Spleen (tissue), 13 donors: ENCODE measurements around the gene URAD. TPM values are rescaled to one million over a fixed set of nuclear protein-coding genes. Genes with fewer than 3 reads are reported as not detected.
A peak's percentile ranks its signal among the peaks of the same experiment; 100 is the strongest.
"Not testable (repeated sequence)": the region's sequence is repeated elsewhere in the genome, so short reads cannot be mapped to it uniquely, and the experiment has no call there.

Experiments
- DNase-seq: peaks from one replicate; pipeline ENCODE4 v3.0.0-alpha.2; 2020
- H3K27ac ChIP-seq, 8 donors: fragments of 200-600 bp; sonication (generic) in 7 of 8; 1 replicate in 4 of 8; 2 replicates in 4 of 8; pipeline versions ENCODE4 v1.5.0 to v1.8.0; 2016 to 2021; ENCODE audit warnings: inconsistent platforms in 4 of 8, mild to moderate bottlenecking in 4 of 8, moderate library complexity in 1 of 8
- H3K27me3 ChIP-seq, 7 donors: fragments of 200-600 bp; sonication (generic) in 6 of 7; replicated peaks in 1 of 7; 1 replicate in 4 of 7; 2 replicates in 3 of 7; pipeline versions ENCODE4 v1.5.0 to v1.8.0; 2016 to 2021; ENCODE audit warnings: inconsistent platforms in 3 of 7, mild to moderate bottlenecking in 1 of 7
- H3K36me3 ChIP-seq, 6 donors: fragments of 200-600 bp; sonication (generic) in 5 of 6; 1 replicate in 4 of 6; 2 replicates in 2 of 6; pipeline versions ENCODE4 v1.5.0 to v1.8.0; 2016 to 2021; ENCODE audit warnings: inconsistent platforms in 2 of 6
- H3K4me1 ChIP-seq, 6 donors: fragments of 200-600 bp; sonication (generic) in 5 of 6; 1 replicate in 3 of 6; 2 replicates in 3 of 6; pipeline versions ENCODE4 v1.5.0 to v1.8.0; 2016 to 2021; ENCODE audit warnings: inconsistent platforms in 3 of 6
- H3K4me3 ChIP-seq, 8 donors: fragments of 200-600 bp; sonication (generic) in 7 of 8; 1 replicate in 4 of 8; 2 replicates in 4 of 8; pipeline versions ENCODE4 v1.5.0 to v1.8.0; 2016 to 2021; ENCODE audit warnings: inconsistent platforms in 4 of 8, mild to moderate bottlenecking in 4 of 8, moderate library complexity in 2 of 8
- H3K9me3 ChIP-seq, 8 donors: fragments of 200-600 bp; sonication (generic) in 7 of 8; 1 replicate in 4 of 8; 2 replicates in 4 of 8; pipeline versions ENCODE4 v1.5.0 to v1.8.0; 2016 to 2021; ENCODE audit warnings: inconsistent platforms in 4 of 8
- POLR2A ChIP-seq, 3 donors: fragments of 450-650 bp; IDR thresholded peaks; one replicate each; pipeline ENCODE4 v1.5.1; 2017; ENCODE audit warnings: antibody characterized with exemption in 3 of 3, mild to moderate bottlenecking in 1 of 3
- POLR2AphosphoS5 ChIP-seq, 3 donors: sonication (generic); formaldehyde crosslinking; IDR thresholded peaks; one replicate each; pipeline ENCODE4 v1.5.1; 2017; ENCODE audit warnings: antibody characterized with exemption in 3 of 3
- whole genome bisulfite sequencing, 5 donors: extraction: QIAGEN DNeasy Blood & Tissue Kit in 3 of 5; methylation state at CpG; one replicate each; pipeline versions ENCODE4 v1.1.5 to v1.1.7; 2013 to 2018; 5-methylcytosine and 5-hydroxymethylcytosine counted together
- intact Hi-C: fragments of 100-400 bp; cut with DNase I; formaldehyde crosslinking; loops from one replicate; pipeline ENCODE4 v1.15.0; 2023; ENCODE audit warnings: low total_unique reads
- long read RNA-seq, 2 donors: transcript quantifications; one replicate each; lab custom pipeline, GENCODE V29; 2026
- polyA plus RNA-seq, 3 donors: library from polyadenylated mRNA; stranded (reverse); fragments of 200-250 nt; gene quantifications; one replicate each; pipeline ENCODE4 v1.2.1, GENCODE V29; 2013
- total RNA-seq, 7 donors: library from RNA; depleted of rRNA in 3 of 7; stranded (reverse); fragments of >200 nt in 3 of 7; fragmentation: NEBNext Ultra II Directional in 4 of 7; extraction: Animal tissue kit (Norgen Biotek cat#: 25700) in 4 of 7; gene quantifications; one replicate each; pipeline versions ENCODE4 v1.1.0 to v1.2.1, GENCODE V29; 2016 to 2021
- TF ChIP-seq, protein P1 (sequence below), 11 experiments: fragments of 200-600 bp in 7 of 11; fragments of 450-650 bp in 4 of 11; sonication (generic) in 4 of 11; IDR thresholded peaks in 8 of 11; conservative IDR thresholded peaks in 3 of 11; 1 replicate in 7 of 11; 2 replicates in 4 of 11; pipeline versions ENCODE4 v1.4.0 to v1.8.0; 2016 to 2021; ENCODE audit warnings: antibody characterized with exemption in 11 of 11, inconsistent platforms in 4 of 11, mild to moderate bottlenecking in 1 of 11
- donor health status: healthy with polysubstance abuse.
- donor health status: DM: no; HTN: no; CAD: no; lungs with moderate emphysema.
- donor health status: DM: no; HTN: no; CAD: no.
- donor health status: Bipolar disorder and iron deficiency.
- donor health status: healthy.
- donor health status: DM: no; HTN: no; CAD: no.
- donor health status: DM: yes; HTN: yes; CAD: no.

URAD gene
- total RNA-seq (1 to 10 TPM in 1 of 7 donors, not detected in 6; 1.3 TPM), polyA plus RNA-seq (under 1 TPM in 1 of 3 donors, not detected in 2; 0.20 TPM)
- long read RNA-seq, donor 1, result 0 reads
- long read RNA-seq, donor 2, result 0 reads

DNA sequence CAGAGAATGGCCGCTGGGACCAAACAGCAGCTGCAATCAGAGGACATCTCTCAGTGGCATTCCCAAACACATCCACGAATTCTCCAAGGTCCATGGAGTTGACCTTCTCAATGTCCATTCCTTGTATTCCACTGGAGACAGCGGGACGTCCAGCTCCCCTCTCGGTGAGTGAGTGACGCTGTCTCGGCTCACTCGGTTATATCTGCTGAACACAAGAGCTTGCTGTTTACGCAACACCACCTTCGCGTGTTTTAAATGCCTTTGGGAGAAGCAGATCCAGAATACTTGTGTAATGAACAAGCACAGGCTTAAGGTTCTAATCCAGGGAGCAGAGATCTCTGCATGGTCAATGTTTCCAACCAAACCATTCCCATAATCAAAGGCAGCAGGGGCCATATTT is at the start of gene URAD:
URAD (minus strand) TSS at position 174 of the 400 bp plus-strand sequence; CDS start at position 118, 56 bp downstream.
- TF ChIP-seq, protein P1, sequence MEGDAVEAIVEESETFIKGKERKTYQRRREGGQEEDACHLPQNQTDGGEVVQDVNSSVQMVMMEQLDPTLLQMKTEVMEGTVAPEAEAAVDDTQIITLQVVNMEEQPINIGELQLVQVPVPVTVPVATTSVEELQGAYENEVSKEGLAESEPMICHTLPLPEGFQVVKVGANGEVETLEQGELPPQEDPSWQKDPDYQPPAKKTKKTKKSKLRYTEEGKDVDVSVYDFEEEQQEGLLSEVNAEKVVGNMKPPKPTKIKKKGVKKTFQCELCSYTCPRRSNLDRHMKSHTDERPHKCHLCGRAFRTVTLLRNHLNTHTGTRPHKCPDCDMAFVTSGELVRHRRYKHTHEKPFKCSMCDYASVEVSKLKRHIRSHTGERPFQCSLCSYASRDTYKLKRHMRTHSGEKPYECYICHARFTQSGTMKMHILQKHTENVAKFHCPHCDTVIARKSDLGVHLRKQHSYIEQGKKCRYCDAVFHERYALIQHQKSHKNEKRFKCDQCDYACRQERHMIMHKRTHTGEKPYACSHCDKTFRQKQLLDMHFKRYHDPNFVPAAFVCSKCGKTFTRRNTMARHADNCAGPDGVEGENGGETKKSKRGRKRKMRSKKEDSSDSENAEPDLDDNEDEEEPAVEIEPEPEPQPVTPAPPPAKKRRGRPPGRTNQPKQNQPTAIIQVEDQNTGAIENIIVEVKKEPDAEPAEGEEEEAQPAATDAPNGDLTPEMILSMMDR (IDR thresholded peaks at IDR 0.05 in 8 of 11, conservative IDR thresholded peaks at IDR 0.05 in 3 of 11), result no peak
- TF ChIP-seq POLR2AphosphoS5 (IDR thresholded peaks at IDR 0.05) (no peak), POLR2A (IDR thresholded peaks at IDR 0.05) (no peak)
- H3K4me3 ChIP-seq, result no peak within 1 kb of the TSS
- H3K27ac ChIP-seq, result no peak within 1 kb of the TSS
- 77 to 86% (median 82%) methylated on average over 11 of the region's 11 CpGs for WGBS, 5 donors
- DNase-seq, result no peak
- no peaks in the 10 kb centered on the region for H3K36me3 ChIP-seq
- peaks cover 0 to 6% (median 0%) of the 10 kb centered on the region in 6 donors for H3K4me1 ChIP-seq
- intact Hi-C loops, result no loop called here
- peaks cover 0 to 57% (median 8%) of the 10 kb centered on the region in 7 donors for H3K27me3 ChIP-seq
- H3K9me3 ChIP-seq, result no peaks in the 10 kb centered on the region

DNA sequence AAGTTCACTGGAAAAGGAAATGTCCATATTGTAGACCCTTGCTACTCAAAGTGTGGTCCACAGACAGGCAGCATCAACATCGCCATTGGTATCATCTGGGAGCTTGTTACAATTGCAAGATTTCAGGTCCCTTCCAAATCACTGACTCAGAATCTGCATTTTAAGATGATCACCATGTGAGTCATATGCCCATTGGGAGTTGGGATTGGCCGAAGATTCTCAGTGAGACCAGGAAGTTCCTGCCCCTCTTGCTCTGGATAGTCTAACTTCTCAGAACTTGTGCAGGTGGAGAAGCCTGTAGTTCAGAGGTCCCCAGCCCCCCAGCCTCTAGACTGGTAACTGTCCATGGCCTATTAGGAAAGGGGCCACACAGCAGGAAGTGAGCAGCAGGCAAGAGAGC is 48.9 kb upstream of the URAD start:
- no peak for DNase-seq
- Histone ChIP-seq H3K4me3 (no peak overlapping the region), H3K9me3 (no peaks in the 10 kb centered on the region), H3K27ac (no peak overlapping the region), H3K27me3 (no peaks in the 10 kb centered on the region), H3K36me3 (no peaks in the 10 kb centered on the region), H3K4me1 (peaks cover 0 to 19% (median 6%) of the 10 kb centered on the region in 6 donors)
- intact Hi-C loops, result no loop called here
- no peak for TF ChIP-seq POLR2A (IDR thresholded peaks at IDR 0.05)
- TF ChIP-seq, protein P1 (IDR thresholded peaks at IDR 0.05 in 8 of 11, conservative IDR thresholded peaks at IDR 0.05 in 3 of 11), result no peak
- no peak for TF ChIP-seq POLR2AphosphoS5 (IDR thresholded peaks at IDR 0.05)
- 62 to 85% (median 70%) methylated on average over 1 to 2 of the region's 2 CpGs for WGBS, 5 donors

- H3K9me3 ChIP-seq, result no peaks in the 10 kb centered on the region
- WGBS, 5 donors, result 72 to 82% (median 78%) methylated on average over 6 of the region's 6 CpGs
- intact Hi-C loops, result no loop called here
- TF ChIP-seq POLR2A (IDR thresholded peaks at IDR 0.05), result no peak
- TF ChIP-seq, protein P1 (IDR thresholded peaks at IDR 0.05 in 8 of 11, conservative IDR thresholded peaks at IDR 0.05 in 3 of 11), result no peak
- TF ChIP-seq POLR2AphosphoS5 (IDR thresholded peaks at IDR 0.05), result no peak
- DNase-seq, result no peak
- H3K27me3 ChIP-seq, result no peaks in the 10 kb centered on the region
- H3K36me3 ChIP-seq, result no peaks in the 10 kb centered on the region
- H3K4me1 ChIP-seq, result peaks cover 0 to 23% (median 11%) of the 10 kb centered on the region in 6 donors
- no peak overlapping the region for H3K4me3 ChIP-seq
- H3K27ac ChIP-seq, result no peak overlapping the region
Observed at GRCh38 chr13:28035146-28035782, 46.8 kb upstream of the URAD start.

GRCh38 chr13:28033894-28034655 is 45.6 kb upstream of the URAD start:
- DNase-seq, result no peak
- H3K9me3 ChIP-seq, result no peaks in the 10 kb centered on the region
- intact Hi-C loops, result no loop called here
- no peak for TF ChIP-seq POLR2A (IDR thresholded peaks at IDR 0.05)
- TF ChIP-seq, protein P1 (IDR thresholded peaks at IDR 0.05 in 8 of 11, conservative IDR thresholded peaks at IDR 0.05 in 3 of 11), result no peak
- TF ChIP-seq POLR2AphosphoS5 (IDR thresholded peaks at IDR 0.05), result no peak
- 81 to 87% (median 85%) methylated on average over 8 of the region's 8 CpGs for WGBS, 5 donors
- H3K27ac ChIP-seq, result no peak overlapping the region
- no peaks in the 10 kb centered on the region for H3K36me3 ChIP-seq
- H3K4me1 ChIP-seq, result peaks cover 0 to 23% (median 11%) of the 10 kb centered on the region in 6 donors
- H3K27me3 ChIP-seq, result no peaks in the 10 kb centered on the region
- no peak overlapping the region for H3K4me3 ChIP-seq

- H3K27me3 ChIP-seq, intact Hi-C loops, DNase-seq, H3K36me3 ChIP-seq, H3K4me3 ChIP-seq, H3K9me3 ChIP-seq: not testable (repeated sequence)
- H3K27ac ChIP-seq, result peak overlapping the region in 2 of 8 donors; percentile 48 to 56
- H3K4me1 ChIP-seq, result peaks cover 0 to 23% (median 11%) of the 10 kb centered on the region in 6 donors
- 84 to 95% (median 89%) methylated on average over 1 of the region's 1 CpG for WGBS, 5 donors
Observed at GRCh38 chr13:28032438-28032837, 43.9 kb upstream of the URAD start.
